ENCODE measurements around the gene CD8B2. TPM values are rescaled to one million over a fixed set of nuclear protein-coding genes. Genes with fewer than 3 reads are reported as not detected.
"Not testable (repeated sequence)": the region's sequence is repeated elsewhere in the genome, so short reads cannot be mapped to it uniquely, and the experiment has no call there.

The CD8B2 gene
- total RNA-seq, 1 experiment from 2014 or later: not detected

DNA sequence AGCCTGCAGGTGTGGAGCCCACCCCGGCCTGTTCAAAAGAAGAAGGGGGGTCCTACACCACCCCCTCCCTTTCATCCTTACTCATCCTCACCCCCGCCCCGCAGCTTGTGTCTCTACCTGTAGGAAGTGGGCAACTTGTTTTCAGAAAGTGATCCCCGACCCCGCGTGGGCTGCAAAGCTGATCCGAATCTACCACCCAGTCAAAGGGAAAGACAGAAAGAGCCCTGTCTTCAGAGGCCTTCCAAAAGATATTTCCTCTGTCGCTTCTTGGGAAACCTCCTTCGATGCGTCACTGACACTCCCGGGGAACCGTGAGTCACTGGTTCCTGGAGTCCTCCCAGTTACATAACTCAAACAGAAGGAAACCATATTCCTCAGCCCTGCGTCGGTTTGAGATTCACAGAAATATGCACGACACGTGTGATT lies 24.3 kb downstream of the CD8B2 start:
- DNase-seq (ENCODE audit: extremely low read depth, low read depth): peak; percentile 92

DNA sequence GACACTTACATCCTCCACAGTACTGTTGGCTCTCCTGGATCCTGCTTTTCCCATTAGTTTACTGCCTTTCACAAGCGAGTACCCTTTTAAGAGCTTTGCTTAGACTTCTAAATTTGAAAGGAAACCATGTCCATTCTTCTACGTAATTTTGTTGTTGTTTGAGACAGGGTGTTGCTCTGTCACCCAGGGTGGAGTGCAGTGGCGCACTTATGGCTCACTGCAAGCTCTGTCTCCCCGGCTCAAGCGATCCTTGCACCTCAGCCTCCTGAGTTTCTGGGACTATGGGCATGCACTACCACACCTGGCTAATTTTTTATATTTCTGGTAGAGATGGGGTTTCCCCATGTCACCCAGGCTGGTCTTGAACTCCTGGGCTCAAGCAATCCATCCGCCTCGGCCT lies 24.8 kb downstream of the CD8B2 start:
- peak; percentile 53 for DNase-seq (ENCODE audit: extremely low read depth, low read depth)

DNA sequence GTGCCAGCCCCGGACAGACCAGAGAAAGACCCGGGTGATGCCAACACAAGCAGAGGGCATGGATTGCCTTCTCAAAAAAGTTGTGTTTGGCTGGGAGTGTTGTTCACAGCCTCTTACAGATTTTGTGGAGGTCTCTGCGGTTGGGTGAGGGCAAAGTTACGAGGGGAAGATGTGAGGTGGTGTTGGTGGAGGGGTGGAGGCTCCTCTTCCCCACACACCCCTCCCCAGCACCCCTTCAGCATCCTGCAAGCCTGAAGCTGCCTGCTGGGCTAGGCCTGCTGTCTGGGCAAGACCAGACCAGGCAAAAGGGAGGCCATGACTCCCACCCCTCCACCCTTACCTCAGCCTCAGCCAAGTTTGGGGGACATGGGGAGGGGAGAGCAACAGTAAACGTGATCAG lies 26.2 kb downstream of the CD8B2 start:
- DNase-seq (ENCODE audit: extremely low read depth, low read depth): not testable (repeated sequence)

DNA sequence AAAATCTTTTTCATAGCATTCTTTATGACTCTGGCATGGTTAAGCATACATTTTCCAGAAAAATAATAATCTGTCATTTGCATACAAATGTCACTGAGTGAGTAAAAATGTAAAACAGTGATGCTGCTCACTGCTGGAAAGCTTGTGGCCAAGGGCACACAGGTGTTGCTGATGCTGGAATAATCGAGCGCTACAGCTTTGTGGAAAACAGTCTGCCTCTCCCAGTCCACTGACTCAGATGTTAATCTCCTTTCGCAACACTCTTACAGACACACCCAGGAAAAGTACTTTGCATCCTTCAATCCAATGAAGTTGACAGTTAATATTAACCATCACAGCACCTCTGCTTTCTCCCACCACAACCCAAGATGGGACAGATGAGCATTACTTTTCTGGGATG lies 27.7 kb downstream of the CD8B2 start:
- DNase-seq (ENCODE audit: extremely low read depth, low read depth): peak; percentile 88

DNA sequence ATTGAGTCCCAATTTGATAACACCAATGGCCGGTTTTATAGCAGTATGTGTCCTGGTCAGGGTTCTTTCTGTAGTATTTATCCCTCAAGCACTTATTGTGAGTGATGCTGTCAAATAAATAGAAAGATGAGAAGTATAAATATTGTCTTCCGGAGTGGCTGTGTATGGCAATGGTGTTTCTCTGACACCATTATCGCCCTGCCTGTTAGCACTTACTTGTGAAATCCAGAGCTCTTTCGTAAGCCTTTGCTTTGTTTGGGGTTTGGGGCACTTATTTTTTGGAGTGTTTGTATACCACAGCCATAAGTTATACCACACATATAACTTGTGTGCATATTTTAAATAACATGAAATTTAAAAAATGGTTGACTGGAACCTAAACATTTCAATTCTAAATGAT lies 29.3 kb downstream of the CD8B2 start:
- peak; percentile 92 for DNase-seq (ENCODE audit: extremely low read depth, low read depth)

DNA sequence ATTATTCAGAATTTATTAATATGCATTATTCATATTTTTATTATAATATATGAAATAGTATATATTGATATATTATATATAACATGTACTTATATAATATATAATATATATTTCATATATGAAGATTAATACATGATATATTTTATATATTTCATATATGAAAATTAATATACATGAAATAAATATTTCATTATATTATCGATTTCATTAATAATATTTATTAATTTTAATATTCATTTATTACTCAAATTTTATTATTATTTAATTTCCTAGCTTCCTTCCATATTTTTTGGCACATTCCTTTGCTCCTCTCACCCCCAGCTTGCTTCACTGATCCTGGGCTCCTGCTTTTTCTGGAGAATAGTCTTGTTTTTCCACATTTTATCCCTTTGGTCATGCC lies 29.7 kb downstream of the CD8B2 start:
- no peak for DNase-seq (ENCODE audit: extremely low read depth, low read depth)

DNA sequence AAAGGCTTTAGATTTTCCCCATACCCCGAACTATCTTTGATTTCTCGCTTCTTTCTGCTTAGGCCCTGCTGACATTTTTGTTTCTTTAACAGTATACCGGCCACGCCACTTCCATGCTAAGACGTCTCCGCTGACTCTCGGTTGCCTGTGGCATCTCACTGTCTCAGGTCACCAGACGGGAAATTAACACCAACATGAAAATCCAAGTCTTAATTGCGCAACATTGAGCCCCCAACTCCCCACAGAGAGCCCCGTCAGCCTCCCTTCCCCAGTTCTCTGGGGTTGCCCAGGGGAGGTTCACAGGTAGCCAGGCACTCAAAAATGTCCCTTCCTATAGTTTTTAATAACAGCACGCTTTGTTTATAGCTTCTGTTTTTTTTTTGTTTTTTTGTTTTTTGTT lies 30.2 kb downstream of the CD8B2 start:
- DNase-seq (ENCODE audit: extremely low read depth, low read depth): no peak

DNA sequence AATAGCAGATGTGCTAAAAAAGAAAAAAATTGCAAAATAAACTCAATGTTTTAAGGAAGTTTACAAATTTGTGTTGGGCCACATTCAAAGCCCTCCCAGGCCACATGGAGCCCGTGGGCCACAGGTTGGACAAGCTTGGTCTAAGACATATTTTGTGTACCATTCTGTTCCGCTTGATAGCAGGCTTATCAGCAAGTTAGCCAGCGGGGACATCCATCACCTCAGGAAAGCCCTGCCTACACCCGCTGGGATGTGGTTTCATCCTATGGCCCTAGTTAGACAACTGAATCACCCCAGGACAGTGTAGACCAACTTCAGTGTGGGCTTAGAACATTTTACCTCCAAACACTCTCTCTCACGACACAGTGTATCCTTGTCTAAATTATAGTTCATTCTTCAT lies 32.6 kb downstream of the CD8B2 start:
- DNase-seq (ENCODE audit: extremely low read depth, low read depth): no peak

DNA sequence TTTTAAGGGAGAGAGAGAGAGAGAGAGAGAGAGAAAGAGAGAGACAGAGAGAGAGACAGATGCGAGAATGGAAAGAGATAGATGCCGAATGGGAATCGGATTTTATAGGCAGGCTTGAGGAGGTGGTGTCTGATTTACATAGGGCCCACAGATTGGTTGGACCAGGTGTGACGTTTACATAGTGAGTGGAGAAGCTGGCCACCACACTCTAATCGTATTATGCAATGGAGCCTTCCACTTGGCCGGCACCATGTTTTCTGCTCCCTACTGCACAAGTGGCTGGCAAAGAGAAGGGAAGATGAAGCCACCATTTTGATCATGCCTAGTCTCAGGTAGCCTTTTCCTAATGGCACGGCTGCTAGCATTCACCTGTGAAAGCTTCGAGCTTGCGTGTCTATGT lies 33.9 kb downstream of the CD8B2 start:
- DNase-seq (ENCODE audit: extremely low read depth, low read depth): no peak

DNA sequence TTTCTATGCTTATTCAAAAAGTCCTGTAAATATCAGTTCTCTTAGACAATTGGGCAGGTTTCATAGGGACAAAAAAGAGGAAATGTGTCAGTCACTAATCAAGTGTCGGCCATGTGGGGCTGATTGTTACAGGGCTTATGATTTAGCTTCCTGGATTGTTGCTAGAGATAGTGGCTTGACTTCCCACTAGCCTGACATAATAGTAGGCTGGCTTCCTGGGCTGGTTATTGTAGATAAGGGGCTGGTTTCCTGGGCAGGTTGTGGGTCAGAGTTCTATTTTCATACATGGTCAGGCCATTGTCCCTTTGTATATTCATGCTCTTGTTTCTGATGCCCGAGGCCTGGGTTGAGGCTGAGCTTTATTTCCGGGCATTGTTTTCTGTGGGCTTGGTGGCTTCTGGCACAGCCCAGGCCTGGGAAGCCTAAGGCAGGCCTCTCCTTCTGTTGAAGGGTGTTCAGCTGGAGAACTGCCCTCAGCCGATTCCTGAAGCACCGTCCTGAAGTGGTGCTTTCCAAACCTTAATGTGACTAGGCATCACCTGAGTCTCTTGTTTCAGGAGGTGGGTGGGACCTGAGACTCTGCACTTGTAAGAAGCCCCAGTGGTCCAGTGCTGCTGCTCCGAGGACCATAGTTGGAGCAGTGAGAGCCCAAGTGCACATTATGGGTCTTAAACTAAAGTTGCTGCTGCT lies 37.0 kb downstream of the CD8B2 start:
- no peak for DNase-seq (ENCODE audit: extremely low read depth, low read depth)

DNA sequence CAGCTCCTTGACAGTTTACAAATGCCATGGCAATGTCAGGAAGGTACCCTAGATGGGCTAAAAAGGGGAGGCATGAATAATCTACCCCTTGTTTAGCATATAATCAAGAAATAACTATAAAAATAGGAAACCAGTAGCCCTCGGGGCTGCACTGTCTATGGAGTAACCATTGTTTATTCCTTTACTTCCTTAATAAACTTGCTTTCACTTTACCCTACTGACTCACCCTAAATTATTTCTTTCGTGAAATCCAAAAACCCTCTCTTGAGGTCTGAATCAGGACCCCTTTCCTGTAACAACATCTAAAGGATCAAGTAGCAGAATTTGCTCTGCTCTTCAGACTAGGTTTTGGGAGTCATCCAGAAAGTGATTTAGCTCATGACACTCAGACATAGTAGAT lies 43.7 kb downstream of the CD8B2 start:
- DNase-seq (ENCODE audit: extremely low read depth, low read depth): no peak

DNA sequence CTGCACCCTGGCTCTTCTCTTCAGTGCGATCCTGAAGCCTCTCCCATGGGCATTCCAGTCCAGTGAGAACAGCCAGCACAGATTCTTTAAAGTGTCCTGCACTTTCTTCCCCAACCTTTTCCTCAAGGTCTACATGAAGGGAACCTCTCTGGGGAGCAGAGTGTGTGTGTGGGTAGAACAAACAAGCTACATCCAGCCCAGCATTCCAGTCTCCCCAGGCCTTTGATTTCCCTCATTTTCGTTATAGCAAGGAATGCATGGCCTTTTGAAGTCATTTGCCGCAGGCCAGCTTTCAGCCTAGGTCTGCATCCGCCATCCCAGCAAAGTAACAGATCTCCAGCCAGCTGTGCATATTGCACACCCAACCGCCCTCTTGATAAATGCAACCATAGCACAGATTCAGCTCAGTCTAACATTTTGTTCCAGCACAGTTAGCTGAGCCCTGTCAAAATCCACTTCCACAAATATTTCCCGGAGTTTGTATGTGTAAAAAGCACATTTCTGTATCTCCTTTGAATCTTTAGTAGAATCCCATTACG lies 44.6 kb downstream of the CD8B2 start:
- DNase-seq (ENCODE audit: extremely low read depth, low read depth): no peak

DNA sequence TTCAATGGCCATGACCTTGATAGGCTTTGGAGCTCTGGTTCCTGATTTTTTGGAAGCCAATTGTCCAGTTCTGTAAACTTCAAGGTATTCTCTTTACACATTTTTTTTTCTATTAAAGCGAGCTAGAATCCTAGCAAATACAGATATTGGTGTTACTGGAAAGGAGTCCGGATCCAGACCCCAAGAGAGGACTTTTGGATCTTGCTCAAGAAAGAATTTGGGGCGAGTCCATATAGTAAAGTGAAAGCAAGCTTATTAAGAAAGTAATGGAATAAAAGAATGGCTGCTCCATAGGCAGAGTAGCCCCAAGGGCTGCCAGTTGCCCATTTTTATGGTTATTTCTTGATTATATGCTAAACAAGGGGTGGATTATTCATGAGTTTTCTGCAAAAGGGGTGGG lies 45.1 kb downstream of the CD8B2 start:
- no peak for DNase-seq (ENCODE audit: extremely low read depth, low read depth)

DNA sequence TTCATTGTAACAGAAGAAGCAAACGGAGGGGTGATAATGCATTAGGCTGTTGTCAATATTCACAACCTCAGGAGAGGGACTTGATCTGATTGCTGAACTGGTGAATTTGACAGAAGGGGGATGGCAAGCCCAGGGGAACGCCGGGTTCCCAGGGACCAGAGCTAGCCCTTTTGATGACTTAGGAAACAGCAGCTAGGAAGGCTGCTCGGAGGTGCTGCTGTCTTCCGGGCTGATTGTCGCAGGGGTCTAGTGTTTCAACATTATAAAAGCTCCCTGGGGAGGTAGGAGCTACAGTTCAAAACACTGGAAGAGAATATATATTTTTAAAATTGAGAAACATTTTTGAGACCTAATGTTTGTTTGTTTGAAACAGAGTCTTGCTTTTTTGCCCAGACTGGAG lies 47.3 kb downstream of the CD8B2 start:
- DNase-seq (ENCODE audit: extremely low read depth, low read depth): no peak

DNA sequence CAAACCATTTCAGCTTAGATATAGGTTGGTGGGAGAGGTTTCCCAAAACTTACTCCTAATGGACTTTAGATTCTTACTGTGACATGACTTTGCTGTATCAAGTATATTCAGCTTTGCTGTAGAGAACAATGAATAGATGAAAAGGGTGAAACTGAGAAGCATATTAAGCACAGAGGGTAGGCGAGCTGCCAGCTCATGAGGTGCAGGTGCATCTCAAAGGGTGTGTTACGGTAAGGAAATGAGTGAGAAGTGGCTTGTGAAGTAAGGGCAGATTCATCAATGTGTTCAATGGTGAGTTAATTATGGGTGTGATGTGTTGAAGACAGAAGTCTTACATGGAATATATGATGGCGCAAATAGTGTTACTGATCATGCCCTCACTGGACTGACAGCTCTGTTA lies 49.3 kb downstream of the CD8B2 start:
- no peak for DNase-seq (ENCODE audit: extremely low read depth, low read depth)

DNA sequence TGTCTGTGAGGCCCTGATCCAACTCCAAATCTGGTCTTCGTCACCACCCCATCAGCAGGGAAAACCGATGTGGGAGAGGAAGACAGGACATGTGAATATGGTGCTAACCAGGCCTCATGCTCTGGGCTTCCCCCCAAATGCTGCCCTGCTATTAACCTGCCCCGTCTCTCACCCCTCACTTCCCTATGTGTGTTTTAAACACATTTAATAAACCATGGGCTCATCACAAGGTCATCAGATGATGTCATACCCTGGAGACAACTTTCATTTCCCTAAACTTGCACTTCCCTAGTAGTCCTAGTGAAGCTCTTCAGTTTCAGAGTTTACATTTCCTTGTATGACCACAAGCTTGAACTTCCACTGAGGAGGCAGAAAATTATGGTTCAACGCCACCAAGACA lies 49.9 kb downstream of the CD8B2 start:
- no peak for DNase-seq (ENCODE audit: extremely low read depth, low read depth)

DNA sequence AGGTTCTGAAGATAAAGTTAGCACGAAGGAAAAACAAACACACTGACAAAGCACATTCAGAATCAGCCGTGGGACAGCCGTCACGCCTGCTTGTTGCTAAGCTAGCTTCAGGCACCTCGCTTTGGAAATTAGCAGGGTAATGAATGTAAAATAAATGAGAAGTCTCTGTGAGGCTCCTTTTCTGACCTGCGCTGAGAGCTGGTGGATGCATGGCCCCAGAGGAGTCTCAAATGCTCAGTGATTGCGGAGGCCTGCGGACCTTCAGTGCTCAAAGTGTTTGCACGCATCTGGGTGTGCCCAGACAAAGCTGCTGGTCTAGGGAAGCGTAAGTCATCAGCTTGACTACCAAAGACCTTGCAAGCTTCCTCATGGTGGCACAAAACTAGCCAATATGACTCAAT lies 50.6 kb downstream of the CD8B2 start:
- DNase-seq (ENCODE audit: extremely low read depth, low read depth): no peak

DNA sequence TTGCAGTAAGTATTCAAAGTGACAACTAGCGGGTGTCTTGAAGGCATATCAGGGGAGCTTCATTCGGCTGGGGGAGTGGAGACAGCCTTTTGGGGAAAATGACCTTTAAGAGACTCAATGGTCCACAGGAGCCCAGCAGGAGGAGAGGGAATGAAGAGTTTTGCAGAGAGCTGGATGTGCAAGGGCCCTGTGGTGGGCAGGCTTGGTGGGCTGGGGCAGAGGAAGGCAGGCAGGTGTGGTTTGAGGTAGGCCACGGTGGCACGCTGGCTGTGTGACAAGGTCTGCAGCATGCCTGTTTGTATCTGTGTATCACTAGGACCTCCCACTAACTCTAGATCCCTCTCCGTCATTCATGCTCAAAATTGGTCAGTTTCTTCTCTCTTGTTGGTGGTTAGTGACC lies 53.7 kb downstream of the CD8B2 start:
- DNase-seq (ENCODE audit: extremely low read depth, low read depth): no peak

DNA sequence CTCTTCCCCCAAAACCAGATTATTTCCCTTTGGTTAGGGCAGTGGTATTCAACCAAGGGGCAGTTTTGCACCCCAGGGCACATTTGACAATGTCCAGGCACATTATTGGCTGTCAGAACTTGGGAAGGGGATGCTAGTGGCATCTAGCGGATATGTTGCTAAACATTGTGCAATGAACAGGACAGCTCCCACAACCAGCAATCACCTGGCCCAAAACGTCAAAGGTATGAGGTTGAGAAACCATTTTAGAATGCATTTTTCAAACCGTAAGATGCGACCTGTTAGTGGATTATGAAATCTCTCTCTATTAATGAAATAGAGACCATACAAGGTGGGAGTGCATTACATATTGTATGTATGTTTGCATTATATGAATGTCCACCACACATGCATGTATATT lies 54.2 kb downstream of the CD8B2 start:
- DNase-seq (ENCODE audit: extremely low read depth, low read depth): no peak

DNA sequence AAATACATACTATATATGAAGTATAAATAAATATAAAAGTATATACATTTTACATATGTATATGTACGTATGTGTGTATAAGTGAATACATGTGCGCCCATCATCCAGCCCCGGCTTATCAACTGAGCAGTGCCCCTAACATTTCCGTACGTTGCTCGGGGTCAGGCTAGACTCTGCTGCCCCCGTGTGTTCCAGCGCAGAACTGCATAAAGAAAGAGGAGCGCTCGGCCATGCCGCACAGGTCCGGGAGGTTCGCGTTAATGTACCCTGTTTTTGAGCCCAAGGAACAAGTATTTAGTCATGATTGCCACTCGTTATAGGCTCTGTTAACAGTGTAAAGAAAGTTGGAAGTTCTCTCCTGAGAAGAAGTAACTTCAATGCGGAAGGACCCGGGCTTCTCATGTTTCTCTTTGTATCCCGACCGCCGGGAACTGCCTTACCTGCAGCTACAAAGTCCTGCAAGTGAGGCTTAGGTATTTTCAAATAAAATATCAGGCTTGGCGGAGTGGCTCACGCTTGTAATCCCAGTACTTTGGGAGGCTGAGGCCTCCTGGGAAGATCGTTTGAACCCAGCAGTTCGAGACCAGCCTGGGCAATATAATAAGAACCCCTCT lies 55.7 kb downstream of the CD8B2 start:
- DNase-seq (ENCODE audit: extremely low read depth, low read depth): peak; percentile 76

DNA sequence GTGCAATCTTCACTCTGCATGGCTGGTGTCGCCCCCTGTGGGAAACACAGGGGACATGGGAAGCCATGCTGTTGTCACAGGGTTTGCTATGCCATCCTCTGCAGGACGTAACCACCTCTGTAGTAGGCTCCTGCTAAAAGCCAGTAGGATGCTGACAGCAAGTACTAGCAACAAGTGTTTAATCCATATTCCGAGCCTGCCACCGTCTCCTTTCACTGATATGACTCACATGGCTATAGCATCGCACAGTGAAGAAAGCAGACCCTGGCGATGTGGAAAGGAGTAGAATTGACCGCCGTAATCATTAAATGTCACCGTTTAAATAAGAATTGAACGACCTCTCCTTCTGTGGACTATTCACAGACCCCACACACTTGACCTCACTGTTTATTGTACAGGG lies 57.8 kb downstream of the CD8B2 start:
- DNase-seq (ENCODE audit: extremely low read depth, low read depth): no peak

DNA sequence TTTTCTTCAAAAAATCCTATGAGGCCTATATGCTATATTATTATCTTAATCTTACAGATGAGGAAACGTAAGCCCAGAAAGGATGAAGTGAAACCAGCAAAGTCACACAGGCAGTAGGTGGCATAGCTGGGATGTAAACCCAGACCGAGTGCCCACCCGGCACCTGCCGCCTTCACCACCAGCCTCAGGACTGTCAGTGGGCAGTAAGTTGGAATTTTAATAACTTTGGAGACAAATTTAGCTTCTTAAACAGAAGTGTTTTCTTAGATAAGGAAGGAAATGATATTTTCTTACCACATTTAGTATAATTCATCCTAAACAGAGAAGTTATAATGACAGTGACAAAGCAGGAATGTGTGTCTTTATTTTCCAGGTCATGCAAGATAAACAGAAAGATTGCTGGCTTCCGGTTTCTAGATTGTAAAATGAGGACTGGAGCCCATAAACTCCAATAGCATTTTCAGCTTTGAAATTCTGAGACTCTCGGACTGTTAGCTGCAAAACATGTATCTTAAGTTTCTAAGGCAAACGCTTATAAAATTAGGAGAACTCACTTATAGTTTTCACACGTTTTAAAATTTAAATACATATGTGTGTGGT lies 59.3 kb downstream of the CD8B2 start:
- DNase-seq (ENCODE audit: extremely low read depth, low read depth): no peak

All from NCI-H460 (cell line).